Measurements from ENCODE around the gene GPR39.

DNA sequence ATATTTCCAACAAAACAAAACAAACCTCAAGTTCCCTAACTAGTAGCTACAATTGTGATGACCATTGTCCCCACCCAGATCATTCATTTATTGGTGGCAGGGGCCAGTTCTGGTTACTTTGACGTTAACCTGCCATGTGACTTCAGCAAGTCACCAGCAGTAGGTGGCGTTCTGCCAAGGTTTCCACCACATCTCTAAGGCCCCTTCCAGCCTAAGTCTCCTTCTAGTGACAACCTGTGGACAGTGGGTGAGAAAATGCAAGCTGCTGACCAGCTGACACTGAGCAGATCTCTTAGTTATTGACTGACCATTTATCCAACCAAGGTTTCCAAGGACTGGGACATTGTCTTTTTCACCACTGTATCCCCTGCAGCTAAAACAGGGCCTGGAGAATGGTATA lies 98.4 kb downstream of the GPR39 start:
- TF ChIP-seq POLR2A (IDR thresholded peaks at IDR 0.05) = no peak
- TF ChIP-seq, protein P1, sequence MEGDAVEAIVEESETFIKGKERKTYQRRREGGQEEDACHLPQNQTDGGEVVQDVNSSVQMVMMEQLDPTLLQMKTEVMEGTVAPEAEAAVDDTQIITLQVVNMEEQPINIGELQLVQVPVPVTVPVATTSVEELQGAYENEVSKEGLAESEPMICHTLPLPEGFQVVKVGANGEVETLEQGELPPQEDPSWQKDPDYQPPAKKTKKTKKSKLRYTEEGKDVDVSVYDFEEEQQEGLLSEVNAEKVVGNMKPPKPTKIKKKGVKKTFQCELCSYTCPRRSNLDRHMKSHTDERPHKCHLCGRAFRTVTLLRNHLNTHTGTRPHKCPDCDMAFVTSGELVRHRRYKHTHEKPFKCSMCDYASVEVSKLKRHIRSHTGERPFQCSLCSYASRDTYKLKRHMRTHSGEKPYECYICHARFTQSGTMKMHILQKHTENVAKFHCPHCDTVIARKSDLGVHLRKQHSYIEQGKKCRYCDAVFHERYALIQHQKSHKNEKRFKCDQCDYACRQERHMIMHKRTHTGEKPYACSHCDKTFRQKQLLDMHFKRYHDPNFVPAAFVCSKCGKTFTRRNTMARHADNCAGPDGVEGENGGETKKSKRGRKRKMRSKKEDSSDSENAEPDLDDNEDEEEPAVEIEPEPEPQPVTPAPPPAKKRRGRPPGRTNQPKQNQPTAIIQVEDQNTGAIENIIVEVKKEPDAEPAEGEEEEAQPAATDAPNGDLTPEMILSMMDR (IDR thresholded peaks at IDR 0.05) = no peak

Measured in uterus (tissue), 2 donors.